DOHH2 (cell line): Measurements from ENCODE around the gene HLA-DOA.

Experiments
- H3F3A ChIP-seq: fragments of 200-600 bp; sonication (generic), shearing (Covaris generic); 2 replicates; pipeline ENCODE4 v1.6.0; 2016; ENCODE audit warnings: antibody characterized with exemption, mild to moderate bottlenecking; ENCODE audit not compliant: control insufficient read depth, insufficient read depth
- H3K27ac ChIP-seq: fragments of 200-600 bp; sonication (generic); 2 replicates; pipeline ENCODE4 v1.5.1; 2014; ENCODE audit warnings: low read depth, mild to moderate bottlenecking, low read length, moderate library complexity
- H3K27me3 ChIP-seq: fragments of 200-600 bp; sonication (generic); 2 replicates; pipeline ENCODE4 v1.6.1; 2014; ENCODE audit warnings: mild to moderate bottlenecking, low read length, mixed read lengths; ENCODE audit not compliant: control insufficient read depth
- H3K36me3 ChIP-seq: fragments of 200-600 bp; sonication (generic); 2 replicates; pipeline ENCODE4 v1.6.1; 2014; ENCODE audit warnings: mild to moderate bottlenecking, low read length, moderate library complexity, mixed read lengths; ENCODE audit not compliant: control insufficient read depth
- H3K4me1 ChIP-seq: fragments of 200-600 bp; sonication (generic); 2 replicates; pipeline ENCODE4 v1.6.1; 2014; ENCODE audit warnings: mild to moderate bottlenecking, low read length, mixed read lengths; ENCODE audit not compliant: control insufficient read depth
- H3K4me2 ChIP-seq: fragments of 200-600 bp; sonication (generic); 2 replicates; pipeline ENCODE4 v1.6.0; 2014; ENCODE audit warnings: mild to moderate bottlenecking, low read length, moderate library complexity
- H3K4me3 ChIP-seq: fragments of 200-600 bp; sonication (generic); 2 replicates; pipeline ENCODE4 v1.5.1; 2014; ENCODE audit warnings: mild to moderate bottlenecking, low read length, mixed read lengths
- H3K79me2 ChIP-seq: fragments of 200-600 bp; sonication (generic); 2 replicates; pipeline ENCODE4 v1.6.1; 2014; ENCODE audit warnings: mild to moderate bottlenecking, low read length, mixed read lengths; ENCODE audit not compliant: control insufficient read depth
- H3K9me2 ChIP-seq: fragments of 200-600 bp; sonication (generic); replicated peaks from 2 replicates; pipeline ENCODE4 v1.6.1; 2014; ENCODE audit warnings: mild to moderate bottlenecking, low read length, mixed read lengths; ENCODE audit not compliant: control insufficient read depth
- H3K9me3 ChIP-seq: fragments of 200-600 bp; sonication (generic); 2 replicates; pipeline ENCODE4 v1.6.1; 2014; ENCODE audit warnings: antibody characterized with exemption, low read length, mixed read lengths; ENCODE audit not compliant: control insufficient read depth, insufficient read depth
- H4K20me1 ChIP-seq: fragments of 200-600 bp; sonication (generic); 2 replicates; pipeline ENCODE4 v1.6.0; 2014; ENCODE audit warnings: low read depth, mild to moderate bottlenecking, antibody characterized with exemption, low read length, moderate library complexity; ENCODE audit not compliant: control insufficient read depth, insufficient read depth
- CTCF ChIP-seq: fragments of 200-600 bp; sonication (generic); IDR thresholded peaks from one replicate; pipeline ENCODE4 v1.5.1; 2014; ENCODE audit warnings: antibody characterized with exemption, mild to moderate bottlenecking, low read depth, low read length; ENCODE audit not compliant: poor library complexity, severe bottlenecking
- EZH2phosphoT487 ChIP-seq: fragments of 200-600 bp; sonication (generic); IDR thresholded peaks from 2 replicates; pipeline ENCODE4 v1.6.1; 2017; ENCODE audit warnings: borderline replicate concordance, mild to moderate bottlenecking, antibody characterized with exemption, low read length, moderate library complexity, mixed read lengths

HLA-DOA gene

GRCh38 chr6:33024521-33024920 lies 15.1 kb upstream of the HLA-DOA start:
- Histone ChIP-seq H3F3A (peaks cover 21% of the 10 kb centered on the region), H3K9me2 (no peaks in the 10 kb centered on the region), H3K27ac (no peak overlapping the region), H3K79me2 (no peaks in the 10 kb centered on the region), H3K4me3 (no peak overlapping the region), H3K27me3 (no peaks in the 10 kb centered on the region), H3K4me1 (peaks cover 37% of the 10 kb centered on the region), H4K20me1 (no peaks in the 10 kb centered on the region), H3K9me3 (0 out of 2 replicates have a peak, but pooled peaks cover 3% of the 10 kb centered on the region), H3K4me2 (no peak overlapping the region), H3K36me3 (no peaks in the 10 kb centered on the region)
- TF ChIP-seq CTCF = no peak
- TF ChIP-seq EZH2phosphoT487 = no peak

- Histone ChIP-seq H3K4me3 (no peak overlapping the region), H3K27ac (no peak overlapping the region), H4K20me1 (no peaks in the 10 kb centered on the region), H3K9me2 (no peaks in the 10 kb centered on the region), H3K9me3 (0 out of 2 replicates have a peak, but pooled peaks cover 3% of the 10 kb centered on the region), H3K27me3 (no peaks in the 10 kb centered on the region), H3K36me3 (no peaks in the 10 kb centered on the region), H3F3A (peaks cover 20% of the 10 kb centered on the region), H3K79me2 (no peaks in the 10 kb centered on the region), H3K4me2 (no peak overlapping the region), H3K4me1 (peaks cover 36% of the 10 kb centered on the region)
- TF ChIP-seq EZH2phosphoT487 = no peak
- TF ChIP-seq CTCF = no peak
Measured at GRCh38 chr6:33023536-33023935, 14.1 kb upstream of the HLA-DOA start.

GRCh38 chr6:33021917-33022316 lies 12.5 kb upstream of the HLA-DOA start:
- Histone ChIP-seq H3K9me3 (0 out of 2 replicates have a peak, but pooled peaks cover under 1% of the 10 kb centered on the region), H3K9me2 (no peaks in the 10 kb centered on the region), H3K27me3 (no peaks in the 10 kb centered on the region), H4K20me1 (no peaks in the 10 kb centered on the region), H3K79me2 (no peaks in the 10 kb centered on the region), H3K36me3 (no peaks in the 10 kb centered on the region), H3F3A (peaks cover 8% of the 10 kb centered on the region), H3K4me1 (peaks cover 32% of the 10 kb centered on the region), H3K4me2 (no peak overlapping the region), H3K27ac (no peak overlapping the region), H3K4me3 (no peak overlapping the region)
- no peak for TF ChIP-seq CTCF
- TF ChIP-seq EZH2phosphoT487 = no peak

GRCh38 chr6:33019372-33019771 lies 10.0 kb upstream of the HLA-DOA start:
- H3K4me3 ChIP-seq = peak overlapping the region; percentile 39
- peaks cover 26% of the 10 kb centered on the region for H3K4me1 ChIP-seq
- no peaks in the 10 kb centered on the region for H3K9me2 ChIP-seq
- no peaks in the 10 kb centered on the region for H3K27me3 ChIP-seq
- no peaks in the 10 kb centered on the region for H3F3A ChIP-seq
- no peak overlapping the region for H3K27ac ChIP-seq
- H3K36me3 ChIP-seq = no peaks in the 10 kb centered on the region
- H4K20me1 ChIP-seq = no peaks in the 10 kb centered on the region
- no peaks in the 10 kb centered on the region for H3K9me3 ChIP-seq
- peak overlapping the region; percentile 54 for H3K4me2 ChIP-seq
- no peaks in the 10 kb centered on the region for H3K79me2 ChIP-seq
- TF ChIP-seq CTCF (no peak), EZH2phosphoT487 (no peak)
